Trophoblast cell (in vitro differentiated cells and primary cell): Measurements from ENCODE around the gene UNC13D.

ENCODE experiments used
- DNase-seq, 2 donors: peaks; one replicate each; pipeline ENCODE4 v3.0.0-alpha.2; 2016
- H2AFZ ChIP-seq: 2 replicates; pipeline ENCODE4 v1.6.1; 2013; ENCODE audit warnings: low read length, moderate library complexity, mild to moderate bottlenecking; ENCODE audit not compliant: insufficient read depth, poor library complexity
- H2AK5ac ChIP-seq: 2 replicates; pipeline ENCODE4 v1.6.1; 2013; ENCODE audit warnings: mild to moderate bottlenecking, low read length
- H2BK120ac ChIP-seq: 2 replicates; pipeline ENCODE4 v1.6.1; 2013; ENCODE audit warnings: low read length, mild to moderate bottlenecking, moderate library complexity; ENCODE audit not compliant: insufficient read depth, poor library complexity
- H2BK12ac ChIP-seq: 2 replicates; pipeline ENCODE4 v1.6.1; 2013; ENCODE audit warnings: mild to moderate bottlenecking, low read length, moderate library complexity
- H2BK5ac ChIP-seq: 2 replicates; pipeline ENCODE4 v1.6.1; 2013; ENCODE audit warnings: low read length, low read depth, moderate library complexity, mild to moderate bottlenecking; ENCODE audit not compliant: poor library complexity
- H3K14ac ChIP-seq: 2 replicates; pipeline ENCODE4 v1.6.1; 2013; ENCODE audit warnings: mild to moderate bottlenecking, low read length
- H3K18ac ChIP-seq: 2 replicates; pipeline ENCODE4 v1.6.1; 2013; ENCODE audit warnings: mild to moderate bottlenecking, low read length
- H3K23ac ChIP-seq: 2 replicates; pipeline ENCODE4 v1.6.1; 2013; ENCODE audit warnings: low read length
- H3K27ac ChIP-seq: 2 replicates; pipeline ENCODE4 v1.5.1; 2013; ENCODE audit warnings: low read depth, mild to moderate bottlenecking, inconsistent platforms, low read length, moderate library complexity
- H3K27me3 ChIP-seq: 2 replicates; pipeline ENCODE4 v1.6.1; 2013; ENCODE audit warnings: inconsistent platforms, mild to moderate bottlenecking, low read length, moderate library complexity; ENCODE audit not compliant: insufficient read depth
- H3K36me3 ChIP-seq, 2 experiments: 1 replicate in 1 of 2; 2 replicates in 1 of 2; pipeline ENCODE4 v1.6.1; 2013; ENCODE audit warnings: low read length in 2 of 2, mild to moderate bottlenecking in 2 of 2, moderate library complexity in 1 of 2; ENCODE audit not compliant: insufficient read depth in 2 of 2, control insufficient read depth in 1 of 2
- H3K4ac ChIP-seq: 2 replicates; pipeline ENCODE4 v1.6.1; 2013; ENCODE audit warnings: low read depth, mild to moderate bottlenecking, low read length, moderate library complexity
- H3K4me1 ChIP-seq, 2 experiments: 1 replicate in 1 of 2; 2 replicates in 1 of 2; pipeline ENCODE4 v1.6.1; 2013; ENCODE audit warnings: low read length in 2 of 2, mild to moderate bottlenecking in 2 of 2, moderate library complexity in 1 of 2; ENCODE audit not compliant: insufficient read depth in 2 of 2, control insufficient read depth in 1 of 2
- H3K4me2 ChIP-seq: 2 replicates; pipeline ENCODE4 v1.6.1; 2013; ENCODE audit warnings: inconsistent platforms, mild to moderate bottlenecking, low read length, moderate library complexity
- H3K4me3 ChIP-seq: 2 replicates; pipeline ENCODE4 v1.5.1; 2013; ENCODE audit warnings: mild to moderate bottlenecking, low read depth, low read length, inconsistent platforms
- H3K79me1 ChIP-seq: one replicate; pipeline ENCODE4 v1.6.1; 2013; ENCODE audit warnings: low read length
- H3K79me2 ChIP-seq: 2 replicates; pipeline ENCODE4 v1.6.1; 2013; ENCODE audit warnings: low read length, mild to moderate bottlenecking; ENCODE audit not compliant: control insufficient read depth, insufficient read depth, poor library complexity
- H3K9ac ChIP-seq: 2 replicates; pipeline ENCODE4 v1.6.1; 2013; ENCODE audit warnings: mild to moderate bottlenecking, low read length
- H3K9me3 ChIP-seq: 2 replicates; pipeline ENCODE4 v1.6.1; 2013; ENCODE audit warnings: low read depth, mild to moderate bottlenecking, control low read depth, inconsistent platforms, low read length; ENCODE audit not compliant: insufficient read depth
- H4K12ac ChIP-seq: 2 replicates; pipeline ENCODE4 v1.6.1; 2013; ENCODE audit warnings: low read depth, mild to moderate bottlenecking, low read length, moderate library complexity
- H4K8ac ChIP-seq: 2 replicates; pipeline ENCODE4 v1.6.1; 2013; ENCODE audit warnings: low read depth, mild to moderate bottlenecking, low read length, moderate library complexity
- H4K91ac ChIP-seq: one replicate; pipeline ENCODE4 v1.6.1; 2013; ENCODE audit warnings: low read depth, mild to moderate bottlenecking, low read length, moderate library complexity
- WGBS: extraction: QIAGEN DNeasy Blood & Tissue Kit; methylation state at CpG from one replicate; pipeline ENCODE4 v1.1.7; 2013; ENCODE audit warnings: missing lambda C conversion rate; ENCODE audit not compliant: insufficient read length, insufficient coverage; ENCODE audit errors: extremely low coverage; 5-methylcytosine and 5-hydroxymethylcytosine counted together

UNC13D gene

GRCh38 chr17:75795820-75796607 is 48.2 kb downstream of the UNC13D start:
- Histone ChIP-seq H2BK5ac (no peak overlapping the region), H3K79me1 (no peaks in the 10 kb centered on the region), H3K23ac (no peak overlapping the region), H3K4me2 (no peak overlapping the region), H4K8ac (no peak overlapping the region), H3K9me3 (no peaks in the 10 kb centered on the region), H3K4me1 (no peaks in the 10 kb centered on the region), H3K4ac (no peak overlapping the region), H2AK5ac (no peak overlapping the region), H2BK12ac (no peak overlapping the region), H3K9ac (no peak overlapping the region), H2BK120ac (no peak overlapping the region), H3K14ac (no peak overlapping the region), H3K18ac (peak overlapping the region; percentile 64), H3K79me2 (no peaks in the 10 kb centered on the region), H4K91ac (no peak overlapping the region), H3K27me3 (no peaks in the 10 kb centered on the region), H3K36me3 (peaks cover 33 to 43% of the 10 kb centered on the region in 2 experiments), H3K4me3 (no peak overlapping the region), H2AFZ (no peak overlapping the region), H4K12ac (no peak overlapping the region), H3K27ac (no peak overlapping the region)
- DNase-seq = no peak
- no CpG with 5 or more reads among the region's 8 CpGs for WGBS

GRCh38 chr17:75793460-75793859 is 50.7 kb downstream of the UNC13D start:
- Histone ChIP-seq H3K4me2 (no peak overlapping the region), H4K91ac (no peak overlapping the region), H3K23ac (no peak overlapping the region), H4K8ac (no peak overlapping the region), H3K79me1 (no peaks in the 10 kb centered on the region), H3K4me1 (no peaks in the 10 kb centered on the region), H3K18ac (no peak overlapping the region), H2BK12ac (no peak overlapping the region), H3K36me3 (peaks cover 18 to 28% of the 10 kb centered on the region in 2 experiments), H2AK5ac (no peak overlapping the region), H4K12ac (no peak overlapping the region), H2BK5ac (no peak overlapping the region), H3K14ac (no peak overlapping the region), H3K27ac (no peak overlapping the region), H3K9me3 (no peaks in the 10 kb centered on the region), H3K27me3 (no peaks in the 10 kb centered on the region), H3K9ac (no peak overlapping the region), H2BK120ac (no peak overlapping the region), H3K79me2 (peaks cover 1% of the 10 kb centered on the region), H3K4me3 (no peak overlapping the region), H2AFZ (no peak overlapping the region), H3K4ac (no peak overlapping the region)
- no peak for DNase-seq
- WGBS = no CpG with 5 or more reads among the region's 1 CpG

- Histone ChIP-seq H2AFZ (no peak overlapping the region), H3K36me3 (peaks cover 11 to 16% of the 10 kb centered on the region in 2 experiments), H2BK120ac (no peak overlapping the region), H3K23ac (no peak overlapping the region), H4K8ac (no peak overlapping the region), H3K14ac (no peak overlapping the region), H4K12ac (no peak overlapping the region), H3K27ac (no peak overlapping the region), H3K4me1 (peaks cover 0 to 6% of the 10 kb centered on the region in 2 experiments), H3K9me3 (no peaks in the 10 kb centered on the region), H4K91ac (no peak overlapping the region), H3K9ac (no peak overlapping the region), H3K4me3 (no peak overlapping the region), H3K27me3 (no peaks in the 10 kb centered on the region), H3K79me2 (peaks cover 7% of the 10 kb centered on the region), H3K4me2 (no peak overlapping the region), H2AK5ac (no peak overlapping the region), H2BK12ac (no peak overlapping the region), H3K79me1 (no peaks in the 10 kb centered on the region), H3K18ac (no peak overlapping the region), H3K4ac (no peak overlapping the region), H2BK5ac (no peak overlapping the region)
- WGBS = no CpG with 5 or more reads among the region's 6 CpGs
- DNase-seq = no peak
These were observed 53.0 kb downstream of the UNC13D start for GRCh38 chr17:75791254-75791653.

DNA sequence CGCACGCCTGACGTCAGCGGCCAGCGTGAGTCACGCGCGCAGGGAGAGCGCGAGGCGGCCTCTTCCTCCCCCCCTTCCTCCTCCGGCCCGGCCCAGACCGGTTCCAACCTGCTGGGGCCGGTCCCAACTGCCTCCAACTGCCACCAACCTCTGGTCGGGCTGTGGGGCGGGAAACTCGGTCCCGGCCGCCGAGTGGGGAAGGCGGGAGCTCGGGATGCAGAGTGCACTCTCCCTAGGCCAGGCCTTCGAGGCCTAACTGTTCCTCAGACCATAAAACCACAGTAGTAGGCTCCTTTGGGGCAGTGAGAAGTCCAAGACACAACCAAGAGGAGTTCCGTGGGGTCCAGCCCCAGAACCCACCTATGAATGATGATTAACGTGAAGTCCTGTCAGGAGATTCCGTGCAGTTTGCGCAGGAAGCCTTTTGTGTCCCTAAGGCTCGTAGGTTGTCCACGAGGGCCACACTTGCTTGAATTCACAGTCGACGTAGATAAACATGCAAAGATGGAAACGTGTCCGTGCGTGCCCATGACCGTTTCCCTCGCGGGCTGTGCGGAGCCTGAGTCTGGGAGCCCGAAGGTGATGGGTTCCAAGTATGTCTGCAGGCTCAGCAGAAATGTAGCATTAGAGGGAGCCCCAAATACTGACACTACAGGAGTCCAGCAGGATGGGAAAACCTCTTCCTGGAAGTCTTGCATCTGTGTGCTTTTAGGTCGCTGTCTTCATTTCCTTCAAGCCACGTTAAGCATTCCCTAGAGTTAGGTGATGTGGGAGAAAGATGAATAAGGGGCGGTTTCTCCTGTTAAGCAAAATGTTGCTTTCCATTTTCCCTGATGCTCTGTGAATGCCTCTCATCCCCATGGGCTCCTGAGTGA is 59.0 kb downstream of the UNC13D start:
- DNase-seq = peak in 1 of 2 donors; percentile 89
- peak overlapping the region; percentile 3 for H2BK12ac ChIP-seq
- peak overlapping the region; percentile 91 for H4K12ac ChIP-seq
- peak overlapping the region; percentile 33 for H2AK5ac ChIP-seq
- H3K9ac ChIP-seq = peak overlapping the region; percentile 94
- H3K36me3 ChIP-seq = no peaks in the 10 kb centered on the region
- H3K79me2 ChIP-seq = peaks cover 17% of the 10 kb centered on the region
- H3K4me3 ChIP-seq = peak overlapping the region; percentile 85
- H3K79me1 ChIP-seq = peaks cover 18% of the 10 kb centered on the region
- H3K4me2 ChIP-seq = peak overlapping the region; percentile 63
- peak overlapping the region; percentile 78 for H2AFZ ChIP-seq
- peak overlapping the region; percentile 41 for H3K4ac ChIP-seq
- H3K4me1 ChIP-seq = peaks cover 3 to 18% of the 10 kb centered on the region in 2 experiments
- peak overlapping the region; percentile 3 for H3K23ac ChIP-seq
- H3K9me3 ChIP-seq = no peaks in the 10 kb centered on the region
- peak overlapping the region; percentile 79 for H3K14ac ChIP-seq
- H3K18ac ChIP-seq = peak overlapping the region; percentile 93
- peak overlapping the region; percentile 97 for H2BK5ac ChIP-seq
- H3K27ac ChIP-seq = peak overlapping the region; percentile 100
- H2BK120ac ChIP-seq = peak overlapping the region; percentile 93
- WGBS = no CpG with 5 or more reads among the region's 43 CpGs
- H4K8ac ChIP-seq = peak overlapping the region; percentile 90
- H4K91ac ChIP-seq = peak overlapping the region; percentile 95
- no peaks in the 10 kb centered on the region for H3K27me3 ChIP-seq
